ENCODE measurements around the gene MYDGF. TPM values are rescaled to one million over a fixed set of nuclear protein-coding genes. Genes with fewer than 3 reads are reported as not detected.

MYDGF gene
- total and polyA plus RNA-seq, 9 of the 15 experiments (the other 6 are each of a cell fraction or from before 2014, with no cell fraction given) = 4.2 to 141 (median 82.1) TPM

DNA sequence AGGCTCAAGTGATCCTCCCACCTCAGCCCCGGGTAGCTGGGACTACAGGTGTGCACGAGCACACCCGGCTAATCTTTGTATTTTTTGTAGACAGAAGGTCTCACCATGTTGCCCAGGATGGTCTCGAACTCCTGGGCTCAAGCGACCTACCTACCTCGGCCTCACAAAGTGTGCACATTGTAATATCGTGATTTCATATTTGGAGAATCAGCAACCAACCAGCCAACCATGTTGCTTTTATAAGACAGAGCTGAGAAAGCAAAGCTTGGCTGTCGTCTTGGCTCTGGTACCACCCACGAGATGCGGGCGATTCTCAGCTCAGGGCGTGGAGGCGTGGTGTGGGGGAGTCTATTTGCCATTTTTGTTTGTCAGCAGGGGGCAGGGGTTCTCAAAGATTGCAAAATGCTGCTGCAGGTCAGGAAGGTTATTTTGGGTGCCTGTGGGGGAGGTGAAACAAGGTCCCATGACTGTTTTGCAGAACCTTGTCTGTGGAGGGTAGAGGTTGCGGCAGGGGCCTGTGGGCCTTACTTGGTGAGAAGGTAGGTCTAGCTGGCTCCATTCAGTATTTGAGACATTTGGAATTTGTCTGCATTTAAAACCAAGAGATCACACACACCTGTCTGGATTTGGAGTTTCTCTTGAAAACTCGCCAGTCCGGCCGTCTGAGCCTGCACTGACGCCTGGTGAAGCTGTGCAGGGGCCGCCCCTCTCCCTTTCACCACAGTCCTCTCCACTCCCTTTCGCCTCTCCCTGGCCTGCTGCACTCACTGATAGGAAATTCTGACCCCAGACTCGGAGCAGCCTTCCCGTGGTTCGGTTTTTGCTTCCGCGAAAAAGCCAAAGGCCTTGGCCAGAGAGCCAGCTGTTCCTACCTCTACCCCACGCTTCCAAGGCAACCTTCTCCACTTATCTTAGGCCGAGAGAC lies 15.4 kb downstream of the MYDGF start (continued):
- TF ChIP-seq, protein P1, sequence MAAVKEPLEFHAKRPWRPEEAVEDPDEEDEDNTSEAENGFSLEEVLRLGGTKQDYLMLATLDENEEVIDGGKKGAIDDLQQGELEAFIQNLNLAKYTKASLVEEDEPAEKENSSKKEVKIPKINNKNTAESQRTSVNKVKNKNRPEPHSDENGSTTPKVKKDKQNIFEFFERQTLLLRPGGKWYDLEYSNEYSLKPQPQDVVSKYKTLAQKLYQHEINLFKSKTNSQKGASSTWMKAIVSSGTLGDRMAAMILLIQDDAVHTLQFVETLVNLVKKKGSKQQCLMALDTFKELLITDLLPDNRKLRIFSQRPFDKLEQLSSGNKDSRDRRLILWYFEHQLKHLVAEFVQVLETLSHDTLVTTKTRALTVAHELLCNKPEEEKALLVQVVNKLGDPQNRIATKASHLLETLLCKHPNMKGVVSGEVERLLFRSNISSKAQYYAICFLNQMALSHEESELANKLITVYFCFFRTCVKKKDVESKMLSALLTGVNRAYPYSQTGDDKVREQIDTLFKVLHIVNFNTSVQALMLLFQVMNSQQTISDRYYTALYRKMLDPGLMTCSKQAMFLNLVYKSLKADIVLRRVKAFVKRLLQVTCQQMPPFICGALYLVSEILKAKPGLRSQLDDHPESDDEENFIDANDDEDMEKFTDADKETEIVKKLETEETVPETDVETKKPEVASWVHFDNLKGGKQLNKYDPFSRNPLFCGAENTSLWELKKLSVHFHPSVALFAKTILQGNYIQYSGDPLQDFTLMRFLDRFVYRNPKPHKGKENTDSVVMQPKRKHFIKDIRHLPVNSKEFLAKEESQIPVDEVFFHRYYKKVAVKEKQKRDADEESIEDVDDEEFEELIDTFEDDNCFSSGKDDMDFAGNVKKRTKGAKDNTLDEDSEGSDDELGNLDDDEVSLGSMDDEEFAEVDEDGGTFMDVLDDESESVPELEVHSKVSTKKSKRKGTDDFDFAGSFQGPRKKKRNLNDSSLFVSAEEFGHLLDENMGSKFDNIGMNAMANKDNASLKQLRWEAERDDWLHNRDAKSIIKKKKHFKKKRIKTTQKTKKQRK (IDR thresholded peaks at IDR 0.05; ENCODE audit: borderline replicate concordance, low read depth, low read length) = no peak
- TF ChIP-seq SP1 (CRISPR knock-in tag; IDR thresholded peaks at IDR 0.05) (peak; percentile 48; the same call in 1 of the 2 replicates), ZBTB12 (CRISPR knock-in tag; IDR thresholded peaks at IDR 0.05) (no peak), TCFL5 (CRISPR knock-in tag; conservative IDR thresholded peaks at IDR 0.05) (no peak), FOXK1 (CRISPR knock-in tag; IDR thresholded peaks at IDR 0.05; ENCODE audit: borderline replicate concordance) (no peak), TARDBP (IDR thresholded peaks at IDR 0.05) (no peak), ZBTB49 (CRISPR knock-in tag; IDR thresholded peaks at IDR 0.05; ENCODE audit: borderline replicate concordance) (no peak), MAZ (CRISPR knock-in tag; conservative IDR thresholded peaks at IDR 0.05 in 1 of 2, IDR thresholded peaks at IDR 0.05 in 1 of 2) (no peak), NR4A1 (CRISPR knock-in tag; IDR thresholded peaks at IDR 0.05) (no peak), NR4A1 (tag; IDR thresholded peaks at IDR 0.05) (no peak), GTF3C2 (IDR thresholded peaks at IDR 0.05; ENCODE audit: borderline replicate concordance, extremely low read depth, insufficient read length) (no peak)
- TF ChIP-seq, protein P2, sequence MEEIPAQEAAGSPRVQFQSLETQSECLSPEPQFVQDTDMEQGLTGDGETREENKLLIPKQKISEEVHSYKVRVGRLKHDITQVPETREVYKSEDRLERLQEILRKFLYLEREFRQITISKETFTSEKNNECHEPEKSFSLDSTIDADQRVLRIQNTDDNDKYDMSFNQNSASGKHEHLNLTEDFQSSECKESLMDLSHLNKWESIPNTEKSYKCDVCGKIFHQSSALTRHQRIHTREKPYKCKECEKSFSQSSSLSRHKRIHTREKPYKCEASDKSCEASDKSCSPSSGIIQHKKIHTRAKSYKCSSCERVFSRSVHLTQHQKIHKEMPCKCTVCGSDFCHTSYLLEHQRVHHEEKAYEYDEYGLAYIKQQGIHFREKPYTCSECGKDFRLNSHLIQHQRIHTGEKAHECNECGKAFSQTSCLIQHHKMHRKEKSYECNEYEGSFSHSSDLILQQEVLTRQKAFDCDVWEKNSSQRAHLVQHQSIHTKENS (CRISPR knock-in tag; IDR thresholded peaks at IDR 0.05) = no peak

Measured in K562 (cell line).